Neural cell (in vitro differentiated cells): ENCODE data around the gene HSD17B2.

Source experiments
- CTCF ChIP-seq: fragments of 450-650 bp; IDR thresholded peaks from 2 replicates; pipeline ENCODE4 v1.5.1; 2014; ENCODE audit warnings: antibody characterized with exemption, mild to moderate bottlenecking, moderate library complexity; ENCODE audit not compliant: poor library complexity, severe bottlenecking
- EP300 ChIP-seq: fragments of 450-650 bp; conservative IDR thresholded peaks from 2 replicates; pipeline ENCODE4 v1.6.1; 2014; ENCODE audit warnings: antibody characterized with exemption, mild to moderate bottlenecking, moderate library complexity; ENCODE audit not compliant: poor library complexity, severe bottlenecking
- POLR2AphosphoS5 ChIP-seq: IDR thresholded peaks from 2 replicates; pipeline ENCODE4 v1.6.1; 2012
- RAD21 ChIP-seq: fragments of 450-650 bp; conservative IDR thresholded peaks from 2 replicates; pipeline ENCODE4 v1.6.1; 2014; ENCODE audit warnings: antibody characterized with exemption, mild to moderate bottlenecking, moderate library complexity
- TF ChIP-seq, protein P1 (sequence below): IDR thresholded peaks from 2 replicates; pipeline ENCODE4 v1.6.1; 2012; ENCODE audit warnings: borderline replicate concordance

- TF ChIP-seq EP300: no peak
- TF ChIP-seq, protein P1, sequence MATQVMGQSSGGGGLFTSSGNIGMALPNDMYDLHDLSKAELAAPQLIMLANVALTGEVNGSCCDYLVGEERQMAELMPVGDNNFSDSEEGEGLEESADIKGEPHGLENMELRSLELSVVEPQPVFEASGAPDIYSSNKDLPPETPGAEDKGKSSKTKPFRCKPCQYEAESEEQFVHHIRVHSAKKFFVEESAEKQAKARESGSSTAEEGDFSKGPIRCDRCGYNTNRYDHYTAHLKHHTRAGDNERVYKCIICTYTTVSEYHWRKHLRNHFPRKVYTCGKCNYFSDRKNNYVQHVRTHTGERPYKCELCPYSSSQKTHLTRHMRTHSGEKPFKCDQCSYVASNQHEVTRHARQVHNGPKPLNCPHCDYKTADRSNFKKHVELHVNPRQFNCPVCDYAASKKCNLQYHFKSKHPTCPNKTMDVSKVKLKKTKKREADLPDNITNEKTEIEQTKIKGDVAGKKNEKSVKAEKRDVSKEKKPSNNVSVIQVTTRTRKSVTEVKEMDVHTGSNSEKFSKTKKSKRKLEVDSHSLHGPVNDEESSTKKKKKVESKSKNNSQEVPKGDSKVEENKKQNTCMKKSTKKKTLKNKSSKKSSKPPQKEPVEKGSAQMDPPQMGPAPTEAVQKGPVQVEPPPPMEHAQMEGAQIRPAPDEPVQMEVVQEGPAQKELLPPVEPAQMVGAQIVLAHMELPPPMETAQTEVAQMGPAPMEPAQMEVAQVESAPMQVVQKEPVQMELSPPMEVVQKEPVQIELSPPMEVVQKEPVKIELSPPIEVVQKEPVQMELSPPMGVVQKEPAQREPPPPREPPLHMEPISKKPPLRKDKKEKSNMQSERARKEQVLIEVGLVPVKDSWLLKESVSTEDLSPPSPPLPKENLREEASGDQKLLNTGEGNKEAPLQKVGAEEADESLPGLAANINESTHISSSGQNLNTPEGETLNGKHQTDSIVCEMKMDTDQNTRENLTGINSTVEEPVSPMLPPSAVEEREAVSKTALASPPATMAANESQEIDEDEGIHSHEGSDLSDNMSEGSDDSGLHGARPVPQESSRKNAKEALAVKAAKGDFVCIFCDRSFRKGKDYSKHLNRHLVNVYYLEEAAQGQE: no peak
- no peak for TF ChIP-seq CTCF
- no peak for TF ChIP-seq RAD21
- TF ChIP-seq POLR2AphosphoS5: no peak
Observed at GRCh38 chr16:82037251-82037650, 2.2 kb downstream of the HSD17B2 start.
